ENCODE data around the gene ERGIC3. TPM values are rescaled to one million over a fixed set of nuclear protein-coding genes. Genes with fewer than 3 reads are reported as not detected.
"Not testable (repeated sequence)": the region's sequence is repeated elsewhere in the genome, so short reads cannot be mapped to it uniquely, and the experiment has no call there.

ERGIC3 gene
- total RNA-seq, 1 donor from 2014 or later: 460 TPM

- no peak for TF ChIP-seq CTCF (IDR thresholded peaks at IDR 0.05; ENCODE audit: insufficient read depth, low read length, severe bottlenecking)
- FAIRE-seq: no peak
- peaks cover 6% of the 10 kb centered on the region for H3K36me3 ChIP-seq (ENCODE audit: control insufficient read depth, insufficient read depth, low read length)
Measured at GRCh38 chr20:35515341-35515740, 26.5 kb upstream of the ERGIC3 start.

GRCh38 chr20:35515949-35516645 is 25.8 kb upstream of the ERGIC3 start:
- Histone ChIP-seq H3K27me3 (ENCODE audit: control insufficient read depth, insufficient read depth, low read length) (no peaks in the 10 kb centered on the region), H3K4me3 (ENCODE audit: low read depth, low read length) (no peak overlapping the region), H3K36me3 (ENCODE audit: control insufficient read depth, insufficient read depth, low read length) (peaks cover 6% of the 10 kb centered on the region)
- DNase-seq (ENCODE audit: low read depth) (peak; percentile 88), FAIRE-seq (peak; percentile 81)
- no peak for TF ChIP-seq CTCF (IDR thresholded peaks at IDR 0.05; ENCODE audit: insufficient read depth, low read length, severe bottlenecking)

More at GRCh38 chr20:35515341-35515740, 26.5 kb upstream of the ERGIC3 start:
- H3K27me3 ChIP-seq (ENCODE audit: control insufficient read depth, insufficient read depth, low read length): no peaks in the 10 kb centered on the region
- no peak overlapping the region for H3K4me3 ChIP-seq (ENCODE audit: low read depth, low read length)
- DNase-seq (ENCODE audit: low read depth): no peak

GRCh38 chr20:35517125-35517524 is 24.8 kb upstream of the ERGIC3 start:
- TF ChIP-seq CTCF (IDR thresholded peaks at IDR 0.05; ENCODE audit: insufficient read depth, low read length, severe bottlenecking): no peak
- Histone ChIP-seq H3K27me3 (ENCODE audit: control insufficient read depth, insufficient read depth, low read length) (no peaks in the 10 kb centered on the region), H3K4me3 (ENCODE audit: low read depth, low read length) (no peak overlapping the region), H3K36me3 (ENCODE audit: control insufficient read depth, insufficient read depth, low read length) (peaks cover 2% of the 10 kb centered on the region)
- FAIRE-seq (peak; percentile 23), DNase-seq (ENCODE audit: low read depth) (no peak)

GRCh38 chr20:35517767-35518166 is 24.1 kb upstream of the ERGIC3 start:
- not testable (repeated sequence) for FAIRE-seq; H3K27me3 ChIP-seq (ENCODE audit: control insufficient read depth, insufficient read depth, low read length); H3K4me3 ChIP-seq (ENCODE audit: low read depth, low read length); DNase-seq (ENCODE audit: low read depth); H3K36me3 ChIP-seq (ENCODE audit: control insufficient read depth, insufficient read depth, low read length)

- DNase-seq (ENCODE audit: low read depth): no peak
- no peak for FAIRE-seq
- TF ChIP-seq CTCF (IDR thresholded peaks at IDR 0.05; ENCODE audit: insufficient read depth, low read length, severe bottlenecking): no peak
- no peaks in the 10 kb centered on the region for H3K27me3 ChIP-seq (ENCODE audit: control insufficient read depth, insufficient read depth, low read length)
- no peak overlapping the region for H3K4me3 ChIP-seq (ENCODE audit: low read depth, low read length)
- no peaks in the 10 kb centered on the region for H3K36me3 ChIP-seq (ENCODE audit: control insufficient read depth, insufficient read depth, low read length)
Measured at GRCh38 chr20:35518955-35519354, 22.9 kb upstream of the ERGIC3 start.

GRCh38 chr20:35523298-35523888 is 18.5 kb upstream of the ERGIC3 start:
- no peaks in the 10 kb centered on the region for H3K36me3 ChIP-seq (ENCODE audit: control insufficient read depth, insufficient read depth, low read length)
- H3K27me3 ChIP-seq (ENCODE audit: control insufficient read depth, insufficient read depth, low read length): no peaks in the 10 kb centered on the region
- no peak overlapping the region for H3K4me3 ChIP-seq (ENCODE audit: low read depth, low read length)
- DNase-seq (ENCODE audit: low read depth) (peak; percentile 12), FAIRE-seq (no peak)
- TF ChIP-seq CTCF (IDR thresholded peaks at IDR 0.05; ENCODE audit: insufficient read depth, low read length, severe bottlenecking): peak; percentile 52
